ENCODE data around the gene UQCRC2.
A peak's percentile ranks its signal among the peaks of the same experiment; 100 is the strongest.
"Not testable (repeated sequence)": the region's sequence is repeated elsewhere in the genome, so short reads cannot be mapped to it uniquely, and the experiment has no call there.

The UQCRC2 gene

GRCh38 chr16:21952793-21953540 lies at the start of gene UQCRC2:
Gene UQCRC2, plus strand, starts transcription at chr16:21953361. Its CDS starts 63 bp downstream, at chr16:21953424.
- peak; percentile 86 to 93 for DNase-seq

GRCh38 chr16:21932650-21933049 lies 20.5 kb upstream of the UQCRC2 start:
- not testable (repeated sequence) for DNase-seq

GRCh38 chr16:21933316-21933715 lies 19.8 kb upstream of the UQCRC2 start:
- not testable (repeated sequence) for DNase-seq

- DNase-seq: not testable (repeated sequence)
Measured at GRCh38 chr16:21933790-21934189, 19.4 kb upstream of the UQCRC2 start.

- peak; percentile 10 to 21 for DNase-seq
Measured at GRCh38 chr16:21936216-21936615, 16.9 kb upstream of the UQCRC2 start.

- no peak for DNase-seq
Measured at GRCh38 chr16:21937336-21937829, 15.8 kb upstream of the UQCRC2 start.

- peak in 1 of 2 donors; percentile 11 for DNase-seq
Measured at GRCh38 chr16:21940570-21940969, 12.6 kb upstream of the UQCRC2 start.

GRCh38 chr16:21943571-21943970 lies 9.6 kb upstream of the UQCRC2 start:
- no peak for DNase-seq

GRCh38 chr16:21946889-21947635 lies 6.1 kb upstream of the UQCRC2 start:
- DNase-seq: no peak

- no peak for DNase-seq
Measured at GRCh38 chr16:21949713-21950260, 3.4 kb upstream of the UQCRC2 start.

- peak; percentile 41 to 50 for DNase-seq
Measured at GRCh38 chr16:21950782-21951521, 2.2 kb upstream of the UQCRC2 start.

GRCh38 chr16:21952040-21952792 lies 945 bp upstream of the UQCRC2 start:
- peak; percentile 71 to 81 for DNase-seq

- no peak for DNase-seq
Measured at GRCh38 chr16:21953541-21953902, 361 bp downstream of the UQCRC2 start.

GRCh38 chr16:21957714-21958346 lies 4.7 kb downstream of the UQCRC2 start:
- no peak for DNase-seq

GRCh38 chr16:21959050-21959449 lies 5.9 kb downstream of the UQCRC2 start:
- DNase-seq: no peak

GRCh38 chr16:21962475-21962874 lies 9.3 kb downstream of the UQCRC2 start:
- DNase-seq: no peak

- no peak for DNase-seq
Measured at GRCh38 chr16:21963887-21964286, 10.7 kb downstream of the UQCRC2 start.

GRCh38 chr16:21964353-21964752 lies 11.2 kb downstream of the UQCRC2 start:
- no peak for DNase-seq

GRCh38 chr16:21971856-21972255 lies 18.7 kb downstream of the UQCRC2 start:
- DNase-seq: no peak

GRCh38 chr16:21973945-21974344 lies 20.8 kb downstream of the UQCRC2 start:
- DNase-seq: no peak

- no peak for DNase-seq
Measured at GRCh38 chr16:21980032-21980431, 26.9 kb downstream of the UQCRC2 start.

- no peak for DNase-seq
Measured at GRCh38 chr16:21982108-21982507, 28.9 kb downstream of the UQCRC2 start.

Data from inflammatory macrophage treated with lipopolysaccharide for 1 hour (primary cell).